Keratinocyte (primary cell): ENCODE data around the gene THUMPD3. TPM values are rescaled to one million over a fixed set of nuclear protein-coding genes. Genes with fewer than 3 reads are reported as not detected.

Source experiments
- DNase-seq: peaks from one replicate; pipeline ENCODE4 v3.0.0-alpha.2; 2011; ENCODE audit warnings: low read depth, missing footprints, low spot score
- FAIRE-seq: peaks from 2 replicates; lab custom pipeline; 2011; peaks lifted over from hg19 to GRCh38; lab: Jason Lieb, UNC
- H2AFZ ChIP-seq: 2 replicates; pipeline ENCODE4 v1.6.0; 2012; ENCODE audit warnings: low read length, control low read depth, inconsistent platforms; ENCODE audit not compliant: control insufficient read depth
- H3K27ac ChIP-seq: 2 replicates; pipeline ENCODE4 v1.5.1; 2011; ENCODE audit warnings: low read length; ENCODE audit not compliant: control insufficient read depth, insufficient read depth
- H3K27me3 ChIP-seq: 3 replicates; pipeline ENCODE4 v1.6.0; 2011; ENCODE audit warnings: low read length; ENCODE audit not compliant: control insufficient read depth, insufficient read depth; ENCODE audit errors: extremely low read depth
- H3K36me3 ChIP-seq, 2 experiments: 2 replicates in 1 of 2; 3 replicates in 1 of 2; pipeline ENCODE4 v1.5.1; 2011; ENCODE audit warnings: low read length in 2 of 2, mild to moderate bottlenecking in 1 of 2; ENCODE audit not compliant: control insufficient read depth in 2 of 2, insufficient read depth in 2 of 2; ENCODE audit errors: extremely low read depth in 1 of 2
- H3K4me1 ChIP-seq: 3 replicates; pipeline ENCODE4 v1.5.1; 2011; ENCODE audit warnings: low read length; ENCODE audit not compliant: control insufficient read depth, insufficient read depth; ENCODE audit errors: extremely low read depth
- H3K4me2 ChIP-seq: 3 replicates; pipeline ENCODE4 v1.6.0; 2011; ENCODE audit warnings: low read depth, low read length; ENCODE audit not compliant: control insufficient read depth, insufficient read depth; ENCODE audit errors: extremely low read depth
- H3K4me3 ChIP-seq, 3 experiments: fragments of 200-600 bp in 1 of 3; sonication (generic) in 1 of 3; 2 replicates in 2 of 3; 3 replicates in 1 of 3; pipeline ENCODE4 v1.5.1; 2011 to 2016; ENCODE audit warnings: low read length in 3 of 3, mild to moderate bottlenecking in 3 of 3, control low read depth in 2 of 3, inconsistent platforms in 1 of 3, low read depth in 1 of 3, mixed read lengths in 1 of 3, mixed run types in 1 of 3, moderate library complexity in 1 of 3; ENCODE audit not compliant: control insufficient read depth in 2 of 3, insufficient read depth in 2 of 3; ENCODE audit errors: extremely low read depth in 1 of 3
- H3K79me2 ChIP-seq: 2 replicates; pipeline ENCODE4 v1.6.0; 2012; ENCODE audit warnings: low read length; ENCODE audit not compliant: control insufficient read depth, insufficient read depth
- H3K9ac ChIP-seq: 3 replicates; pipeline ENCODE4 v1.6.0; 2011; ENCODE audit warnings: low read length; ENCODE audit not compliant: control insufficient read depth, insufficient read depth; ENCODE audit errors: extremely low read depth
- H3K9me1 ChIP-seq: 3 replicates; pipeline ENCODE4 v1.6.0; 2011; ENCODE audit warnings: low read length; ENCODE audit not compliant: control insufficient read depth, insufficient read depth; ENCODE audit errors: extremely low read depth
- H3K9me3 ChIP-seq: 2 replicates; pipeline ENCODE4 v1.5.1; 2012; ENCODE audit warnings: low read depth, low read length; ENCODE audit not compliant: control insufficient read depth
- H4K20me1 ChIP-seq: 3 replicates; pipeline ENCODE4 v1.6.0; 2011; ENCODE audit warnings: low read length; ENCODE audit not compliant: control insufficient read depth, insufficient read depth; ENCODE audit errors: extremely low read depth
- CTCF ChIP-seq, 3 experiments: IDR thresholded peaks in 1 of 3; conservative IDR thresholded peaks in 1 of 3; optimal IDR thresholded peaks in 1 of 3; 2 replicates in 2 of 3; 3 replicates in 1 of 3; pipeline versions ENCODE3 to v1.5.1; 2011; ENCODE audit warnings: low read length in 3 of 3, mild to moderate bottlenecking in 3 of 3, moderate library complexity in 2 of 3, control low read depth in 1 of 3, inconsistent platforms in 1 of 3; ENCODE audit not compliant: insufficient read depth in 2 of 3; ENCODE audit errors: extremely low read depth in 1 of 3
- EZH2 ChIP-seq: IDR thresholded peaks from one replicate; pipeline ENCODE4 v1.6.1; 2012; ENCODE audit warnings: inconsistent platforms, mild to moderate bottlenecking, low read length, moderate library complexity
- dilution Hi-C: fragments of 300-500 bp; cut with MboI; formaldehyde crosslinking; loops from one replicate; pipeline ENCODE4 v1.7.0; 2020; ENCODE audit warnings: low sequenced_read_pairs; ENCODE audit not compliant: extremely low pct_ligation_motif_present
- polyA plus RNA-seq, 5 experiments: library from polyadenylated mRNA; depleted of rRNA in 3 of 5; stranded (reverse) in 3 of 5; stranded (forward) in 1 of 5; unstranded in 1 of 5; fragments of >200 nt; gene quantifications; 1 replicate in 1 of 5; 2 replicates in 3 of 5; 3 replicates in 1 of 5; pipeline versions ENCODE4 v1.2.1 to v1.2.3, GENCODE V29; 2011 to 2012; ENCODE audit warnings: missing spikeins in 2 of 5, low read depth in 1 of 5, low replicate concordance in 1 of 5

Gene THUMPD3
- polyA plus RNA-seq, 1 donor (not counting 4 experiments of a cell fraction or from before 2014, with no cell fraction given): 59.8 TPM

GRCh38 chr3:9316881-9317361, 45.9 kb upstream of the THUMPD3 start:
- Histone ChIP-seq H3K27me3 (peaks cover 4% of the 10 kb centered on the region), H3K9ac (no peak overlapping the region), H3K27ac (no peak overlapping the region), H2AFZ (no peak overlapping the region), H3K79me2 (no peaks in the 10 kb centered on the region), H3K36me3 (no peaks in the 10 kb centered on the region), H3K4me1 (peaks cover 3% of the 10 kb centered on the region), H3K4me2 (no peak overlapping the region), H3K4me3 (no peak overlapping the region), H3K9me3 (no peaks in the 10 kb centered on the region), H4K20me1 (no peaks in the 10 kb centered on the region), H3K9me1 (no peaks in the 10 kb centered on the region)
- DNase-seq (no peak), FAIRE-seq (no peak)
- dilution Hi-C loops: loop anchor here (25.0 kb wide), 1 partner anchor 330 kb away; no protein-coding TSS in a partner anchor
- TF ChIP-seq EZH2 (no peak), CTCF (optimal IDR thresholded peaks at IDR 0.05 in 1 of 3, IDR thresholded peaks at IDR 0.05 in 1 of 3, conservative IDR thresholded peaks at IDR 0.05 in 1 of 3; ENCODE audit: extremely low read depth in 1 of 3, insufficient read depth in 2 of 3, low read length in 3 of 3) (no peak)

GRCh38 chr3:9322780-9323179, 40.1 kb upstream of the THUMPD3 start:
- dilution Hi-C loops: loop anchor here (25.0 kb wide), 1 partner anchor 335 kb away; no protein-coding TSS in a partner anchor
- H3K79me2 ChIP-seq: no peaks in the 10 kb centered on the region
- no peaks in the 10 kb centered on the region for H3K27me3 ChIP-seq
- FAIRE-seq (no peak), DNase-seq (no peak)
- H3K4me1 ChIP-seq: no peaks in the 10 kb centered on the region
- H3K36me3 ChIP-seq: no peaks in the 10 kb centered on the region
- H3K4me2 ChIP-seq: no peak overlapping the region
- no peaks in the 10 kb centered on the region for H3K9me1 ChIP-seq
- H3K9ac ChIP-seq: no peak overlapping the region
- no peak overlapping the region for H3K27ac ChIP-seq
- TF ChIP-seq CTCF (optimal IDR thresholded peaks at IDR 0.05 in 1 of 3, IDR thresholded peaks at IDR 0.05 in 1 of 3, conservative IDR thresholded peaks at IDR 0.05 in 1 of 3; ENCODE audit: extremely low read depth in 1 of 3, insufficient read depth in 2 of 3, low read length in 3 of 3) (no peak), EZH2 (no peak)
- H4K20me1 ChIP-seq: no peaks in the 10 kb centered on the region
- H3K9me3 ChIP-seq: peaks cover 3% of the 10 kb centered on the region
- H3K4me3 ChIP-seq: no peak overlapping the region
- H2AFZ ChIP-seq: no peak overlapping the region
